ENCODE measurements around the gene ACP3. TPM values are rescaled to one million over a fixed set of nuclear protein-coding genes. Genes with fewer than 3 reads are reported as not detected.

The ACP3 gene
- polyA plus RNA-seq, 1 donor (not counting 4 experiments of a cell fraction or from before 2014, with no cell fraction given): 1.3 TPM

DNA sequence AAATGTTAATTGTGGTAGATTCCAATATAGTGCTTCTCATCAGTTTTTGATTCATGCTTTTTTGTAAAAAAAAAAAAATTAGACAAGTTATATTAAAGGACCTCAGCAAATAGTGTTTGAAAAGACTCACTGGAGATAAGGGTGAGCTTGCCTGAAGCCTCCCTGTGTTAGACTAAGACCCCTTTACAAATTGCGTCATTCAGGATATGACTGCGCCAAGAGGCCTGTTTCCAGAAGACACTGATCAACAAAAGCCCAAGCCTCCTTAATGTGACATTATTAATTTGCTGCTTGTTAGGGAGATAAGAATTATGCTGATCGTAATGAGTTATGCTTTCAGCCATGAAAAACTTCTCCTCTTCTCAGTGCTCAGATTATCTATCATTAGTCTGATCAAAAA lies 87.1 kb downstream of the ACP3 start:
- Histone ChIP-seq H3K4me2 (ENCODE audit: control insufficient read depth, extremely low read depth, insufficient read depth, low read depth, low read length) (no peak overlapping the region), H3K36me3 (ENCODE audit: control insufficient read depth in 2 of 2, extremely low read depth in 1 of 2, insufficient read depth in 2 of 2, low read length in 2 of 2) (no peaks in the 10 kb centered on the region), H3K4me1 (ENCODE audit: control insufficient read depth, extremely low read depth, insufficient read depth, low read length) (no peaks in the 10 kb centered on the region), H3K9ac (ENCODE audit: control insufficient read depth, extremely low read depth, insufficient read depth, low read length) (no peak overlapping the region), H2AFZ (ENCODE audit: control insufficient read depth, low read length) (no peak overlapping the region), H3K27me3 (ENCODE audit: control insufficient read depth, extremely low read depth, insufficient read depth, low read length) (no peaks in the 10 kb centered on the region), H3K9me3 (ENCODE audit: control insufficient read depth, low read depth, low read length) (no peaks in the 10 kb centered on the region), H3K4me3 (ENCODE audit: control insufficient read depth in 2 of 3, extremely low read depth in 1 of 3, insufficient read depth in 2 of 3, low read depth in 1 of 3, low read length in 3 of 3) (no peak overlapping the region), H4K20me1 (ENCODE audit: control insufficient read depth, extremely low read depth, insufficient read depth, low read length) (no peaks in the 10 kb centered on the region), H3K9me1 (ENCODE audit: control insufficient read depth, extremely low read depth, insufficient read depth, low read length) (no peaks in the 10 kb centered on the region), H3K27ac (ENCODE audit: control insufficient read depth, insufficient read depth, low read length) (no peak overlapping the region), H3K79me2 (ENCODE audit: control insufficient read depth, insufficient read depth, low read length) (no peaks in the 10 kb centered on the region)
- dilution Hi-C loops (cut with MboI; ENCODE audit: extremely low pct_ligation_motif_present, low sequenced_read_pairs): no loop called here
- DNase-seq (ENCODE audit: low read depth, low spot score) (no peak), FAIRE-seq (no peak)
- no peak for TF ChIP-seq EZH2 (IDR thresholded peaks at IDR 0.05; ENCODE audit: low read length)
- TF ChIP-seq, protein P1, sequence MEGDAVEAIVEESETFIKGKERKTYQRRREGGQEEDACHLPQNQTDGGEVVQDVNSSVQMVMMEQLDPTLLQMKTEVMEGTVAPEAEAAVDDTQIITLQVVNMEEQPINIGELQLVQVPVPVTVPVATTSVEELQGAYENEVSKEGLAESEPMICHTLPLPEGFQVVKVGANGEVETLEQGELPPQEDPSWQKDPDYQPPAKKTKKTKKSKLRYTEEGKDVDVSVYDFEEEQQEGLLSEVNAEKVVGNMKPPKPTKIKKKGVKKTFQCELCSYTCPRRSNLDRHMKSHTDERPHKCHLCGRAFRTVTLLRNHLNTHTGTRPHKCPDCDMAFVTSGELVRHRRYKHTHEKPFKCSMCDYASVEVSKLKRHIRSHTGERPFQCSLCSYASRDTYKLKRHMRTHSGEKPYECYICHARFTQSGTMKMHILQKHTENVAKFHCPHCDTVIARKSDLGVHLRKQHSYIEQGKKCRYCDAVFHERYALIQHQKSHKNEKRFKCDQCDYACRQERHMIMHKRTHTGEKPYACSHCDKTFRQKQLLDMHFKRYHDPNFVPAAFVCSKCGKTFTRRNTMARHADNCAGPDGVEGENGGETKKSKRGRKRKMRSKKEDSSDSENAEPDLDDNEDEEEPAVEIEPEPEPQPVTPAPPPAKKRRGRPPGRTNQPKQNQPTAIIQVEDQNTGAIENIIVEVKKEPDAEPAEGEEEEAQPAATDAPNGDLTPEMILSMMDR (optimal IDR thresholded peaks at IDR 0.05 in 1 of 3, IDR thresholded peaks at IDR 0.05 in 1 of 3, conservative IDR thresholded peaks at IDR 0.05 in 1 of 3; ENCODE audit: extremely low read depth in 1 of 3, insufficient read depth in 2 of 3, low read length in 3 of 3): no peak

DNA sequence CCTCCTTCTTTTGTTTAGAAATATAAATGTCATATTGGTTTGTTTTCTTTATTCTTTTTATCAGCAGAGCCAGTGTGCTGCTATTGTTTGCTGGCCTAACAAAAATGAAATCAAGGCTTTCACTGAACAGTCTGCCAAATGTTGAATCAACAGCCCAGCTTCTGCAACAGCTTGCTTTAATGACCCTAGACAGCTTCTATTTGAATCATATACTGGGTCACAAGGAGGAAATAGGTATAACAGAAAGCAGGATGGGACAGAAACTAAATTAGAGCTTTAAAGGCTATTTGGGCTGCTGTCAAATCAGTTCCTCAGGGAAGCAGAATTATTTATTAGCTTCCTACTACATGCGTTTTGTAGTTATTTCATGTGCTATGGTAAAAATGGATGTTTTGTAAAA lies 88.0 kb downstream of the ACP3 start:
- no peaks in the 10 kb centered on the region for H3K36me3 ChIP-seq (ENCODE audit: control insufficient read depth in 2 of 2, extremely low read depth in 1 of 2, insufficient read depth in 2 of 2, low read length in 2 of 2)
- no peaks in the 10 kb centered on the region for H3K9me1 ChIP-seq (ENCODE audit: control insufficient read depth, extremely low read depth, insufficient read depth, low read length)
- no peak overlapping the region for H2AFZ ChIP-seq (ENCODE audit: control insufficient read depth, low read length)
- H3K79me2 ChIP-seq (ENCODE audit: control insufficient read depth, insufficient read depth, low read length): no peaks in the 10 kb centered on the region
- no peaks in the 10 kb centered on the region for H3K9me3 ChIP-seq (ENCODE audit: control insufficient read depth, low read depth, low read length)
- H3K4me1 ChIP-seq (ENCODE audit: control insufficient read depth, extremely low read depth, insufficient read depth, low read length): no peaks in the 10 kb centered on the region
- no peak for DNase-seq (ENCODE audit: low read depth, low spot score)
- dilution Hi-C loops (cut with MboI; ENCODE audit: extremely low pct_ligation_motif_present, low sequenced_read_pairs): no loop called here
- H4K20me1 ChIP-seq (ENCODE audit: control insufficient read depth, extremely low read depth, insufficient read depth, low read length): no peaks in the 10 kb centered on the region
- no peaks in the 10 kb centered on the region for H3K27me3 ChIP-seq (ENCODE audit: control insufficient read depth, extremely low read depth, insufficient read depth, low read length)
- H3K9ac ChIP-seq (ENCODE audit: control insufficient read depth, extremely low read depth, insufficient read depth, low read length): no peak overlapping the region
- H3K27ac ChIP-seq (ENCODE audit: control insufficient read depth, insufficient read depth, low read length): no peak overlapping the region
- no peak for TF ChIP-seq EZH2 (IDR thresholded peaks at IDR 0.05; ENCODE audit: low read length)
- TF ChIP-seq, protein P1 (optimal IDR thresholded peaks at IDR 0.05 in 1 of 3, IDR thresholded peaks at IDR 0.05 in 1 of 3, conservative IDR thresholded peaks at IDR 0.05 in 1 of 3; ENCODE audit: extremely low read depth in 1 of 3, insufficient read depth in 2 of 3, low read length in 3 of 3): no peak
- no peak for FAIRE-seq
- no peak overlapping the region for H3K4me3 ChIP-seq (ENCODE audit: control insufficient read depth in 2 of 3, extremely low read depth in 1 of 3, insufficient read depth in 2 of 3, low read depth in 1 of 3, low read length in 3 of 3)
- no peak overlapping the region for H3K4me2 ChIP-seq (ENCODE audit: control insufficient read depth, extremely low read depth, insufficient read depth, low read depth, low read length)

All from keratinocyte (primary cell).